ENCODE data around the gene MYCBPAP. TPM values are rescaled to one million over a fixed set of nuclear protein-coding genes. Genes with fewer than 3 reads are reported as not detected.

Gene MYCBPAP
- total RNA-seq, 5 donors from 2014 or later (not counting 1 experiment from before 2014, with no cell fraction given) = 0.92 to 6.9 (median 4.7) TPM

DNA sequence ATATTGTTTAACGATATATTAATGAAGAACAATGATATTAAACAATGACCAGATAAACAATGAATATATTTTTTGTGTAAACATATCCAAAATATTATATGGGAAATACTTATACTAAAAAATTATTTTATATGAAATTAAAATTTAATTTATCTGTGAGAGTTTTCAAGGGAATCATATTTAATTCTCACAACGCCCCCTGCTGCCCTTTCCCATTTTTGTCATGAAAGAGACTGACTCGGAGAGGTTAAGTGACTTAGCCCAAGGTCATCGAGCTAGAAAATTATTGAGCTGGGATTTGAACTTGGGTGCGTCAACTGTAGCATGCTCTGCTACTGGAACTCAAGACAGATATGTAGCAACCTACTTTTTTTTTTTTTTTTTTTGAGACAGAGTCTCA is 7.2 kb upstream of the MYCBPAP start:
- WGBS (ENCODE audit: insufficient coverage) = 29% methylated on average over 2 of the region's 5 CpGs
- ATAC-seq (replicated peaks in 1 of 4) = no peak
- POLR2A ChIA-PET = no interaction called here

DNA sequence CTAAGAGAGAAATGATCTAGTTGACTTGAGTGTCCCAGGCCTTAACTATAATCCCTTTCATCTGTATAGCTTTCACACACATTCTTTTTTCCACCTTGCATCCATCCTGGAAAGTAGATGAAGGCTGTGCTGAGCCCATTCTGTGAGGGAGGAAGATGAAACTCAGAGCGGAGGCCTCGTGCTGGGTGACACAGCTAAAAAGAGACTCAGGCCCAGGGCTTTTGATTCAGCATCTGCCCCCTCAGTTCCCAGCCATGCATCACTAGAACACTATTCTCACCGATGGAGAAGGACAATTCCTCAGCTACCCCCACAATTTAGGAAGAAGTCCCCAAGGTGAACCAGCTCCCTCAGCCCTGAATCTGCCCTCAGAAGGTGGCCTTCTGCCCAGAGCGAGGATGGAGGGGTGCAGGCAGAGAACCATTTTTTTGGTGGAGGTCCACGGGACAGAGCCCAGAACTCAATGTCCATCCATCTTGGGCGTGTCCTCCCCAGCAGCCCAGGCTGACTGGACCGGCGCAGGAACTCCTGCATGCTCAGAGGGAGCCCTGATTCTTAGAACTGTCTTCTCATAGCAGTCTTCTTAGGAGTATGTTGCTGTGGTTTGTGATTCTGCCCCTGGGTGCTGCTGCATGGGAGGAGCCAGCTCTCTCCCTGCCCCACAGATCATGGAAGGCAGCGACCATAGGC is 5.8 kb upstream of the MYCBPAP start:
- Mint-ChIP-seq H3K9me3 (no peaks in the 10 kb centered on the region), H3K4me3 (no peak overlapping the region), H3K36me3 (no peaks in the 10 kb centered on the region), H3K4me1 (peaks cover 4 to 14% (median 9%) of the 10 kb centered on the region in 3 donors), H3K27me3 (no peaks in the 10 kb centered on the region), H3K27ac (no peak overlapping the region)
- Histone ChIP-seq H3K9me3 (no peaks in the 10 kb centered on the region), H3K27ac (ENCODE audit: low read length) (no peak overlapping the region), H3K4me1 (ENCODE audit: control insufficient read depth in 1 of 2, extremely low read depth in 1 of 2, insufficient read depth in 2 of 2, low read length in 2 of 2) (peaks cover under 1 to 4% of the 10 kb centered on the region in 2 experiments), H3K4me3 (ENCODE audit: control insufficient read depth in 1 of 2, extremely low read depth in 1 of 2, low read length in 1 of 2) (no peak overlapping the region), H3K36me3 (ENCODE audit: control insufficient read depth in 2 of 2, extremely low read depth in 1 of 2, insufficient read depth in 1 of 2, low read length in 1 of 2) (no peaks in the 10 kb centered on the region), H3K27me3 (replicated peaks in 1 of 2; ENCODE audit: control insufficient read depth in 2 of 2, extremely low read depth in 1 of 2, insufficient read depth in 2 of 2, low read length in 1 of 2) (peaks cover 0 to 4% of the 10 kb centered on the region in 2 experiments)
- CTCF ChIA-PET = no interaction called here
- POLR2A ChIA-PET = no interaction called here
- WGBS (ENCODE audit: insufficient coverage) = 85% methylated on average over 6 of the region's 9 CpGs
- DNase-seq (no peak), ATAC-seq (replicated peaks in 1 of 4) (no peak)

More for the DNA sequence above, 7.2 kb upstream of the MYCBPAP start:
- no peak overlapping the region for H3K27ac ChIP-seq (ENCODE audit: low read length)
- Mint-ChIP-seq H3K4me1 (peaks cover 4 to 14% (median 8%) of the 10 kb centered on the region in 3 donors), H3K9me3 (no peaks in the 10 kb centered on the region), H3K4me3 (no peak overlapping the region), H3K36me3 (no peaks in the 10 kb centered on the region), H3K27ac (no peak overlapping the region), H3K27me3 (peaks cover 0 to 2% of the 10 kb centered on the region in 2 donors)
- peaks cover 0 to 4% of the 10 kb centered on the region in 2 experiments for H3K27me3 ChIP-seq (replicated peaks in 1 of 2; ENCODE audit: control insufficient read depth in 2 of 2, extremely low read depth in 1 of 2, insufficient read depth in 2 of 2, low read length in 1 of 2)
- CTCF ChIA-PET = interaction anchor here (0.6 to 1.0 kb wide), 6 partner anchors 32 to 387 kb away, joined by 3 read pairs; partner anchors contain the start of gene CHAD (in 1 of the 2)
- peaks cover 0 to 4% of the 10 kb centered on the region in 2 experiments for H3K4me1 ChIP-seq (ENCODE audit: control insufficient read depth in 1 of 2, extremely low read depth in 1 of 2, insufficient read depth in 2 of 2, low read length in 2 of 2)
- peak in 6 of 35 experiments; percentile 16 to 45 (median 20) for DNase-seq
- no peak overlapping the region for H3K4me3 ChIP-seq (ENCODE audit: control insufficient read depth in 1 of 2, extremely low read depth in 1 of 2, low read length in 1 of 2)
- H3K9me3 ChIP-seq = no peaks in the 10 kb centered on the region
- H3K36me3 ChIP-seq (ENCODE audit: control insufficient read depth in 2 of 2, extremely low read depth in 1 of 2, insufficient read depth in 1 of 2, low read length in 1 of 2) = no peaks in the 10 kb centered on the region

DNA sequence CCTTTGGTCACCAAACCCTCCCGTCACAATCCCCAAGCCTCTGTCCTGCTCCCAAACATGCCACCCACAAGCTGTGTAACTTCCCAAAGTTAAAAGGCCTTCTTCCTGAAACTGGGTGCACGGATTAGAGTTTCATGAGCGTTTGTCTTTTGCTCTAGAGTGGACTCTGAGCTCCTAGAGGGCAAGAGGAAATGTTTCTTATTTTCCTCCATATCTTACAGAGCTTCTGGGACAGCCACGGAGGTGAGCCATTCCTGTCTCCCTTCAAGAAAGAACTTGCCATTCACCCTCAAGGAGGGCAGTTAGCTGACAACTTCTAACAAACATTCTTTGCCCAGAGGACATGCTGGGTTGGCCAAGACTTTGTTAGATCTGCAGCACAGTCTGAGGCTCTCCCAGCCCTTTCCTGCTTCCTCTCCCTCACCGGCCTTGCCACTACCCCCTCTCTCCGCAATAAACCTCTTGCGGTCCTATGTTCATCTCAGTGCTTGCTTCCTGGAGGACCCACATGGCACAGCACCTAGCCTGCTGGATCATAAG is 2.6 kb upstream of the MYCBPAP start:
- Histone ChIP-seq H3K4me1 (ENCODE audit: control insufficient read depth in 1 of 2, extremely low read depth in 1 of 2, insufficient read depth in 2 of 2, low read length in 2 of 2) (peaks cover 7 to 16% of the 10 kb centered on the region in 2 experiments), H3K9me3 (no peaks in the 10 kb centered on the region), H3K27ac (ENCODE audit: low read length) (no peak overlapping the region), H3K4me3 (ENCODE audit: control insufficient read depth in 1 of 2, extremely low read depth in 1 of 2, low read length in 1 of 2) (no peak overlapping the region), H3K36me3 (ENCODE audit: control insufficient read depth in 2 of 2, extremely low read depth in 1 of 2, insufficient read depth in 1 of 2, low read length in 1 of 2) (no peaks in the 10 kb centered on the region), H3K27me3 (replicated peaks in 1 of 2; ENCODE audit: control insufficient read depth in 2 of 2, extremely low read depth in 1 of 2, insufficient read depth in 2 of 2, low read length in 1 of 2) (peaks cover 0 to 14% of the 10 kb centered on the region in 2 experiments)
- H3K27ac Mint-ChIP-seq = peak overlapping the region in 1 of 2 donors; percentile 16
- no peaks in the 10 kb centered on the region for H3K36me3 Mint-ChIP-seq
- peaks cover 15 to 38% (median 21%) of the 10 kb centered on the region in 3 donors for H3K4me1 Mint-ChIP-seq
- H3K4me3 Mint-ChIP-seq = no peak overlapping the region
- POLR2A ChIA-PET = no interaction called here
- H3K27me3 Mint-ChIP-seq = no peaks in the 10 kb centered on the region
- no peak for DNase-seq
- no peaks in the 10 kb centered on the region for H3K9me3 Mint-ChIP-seq
- no peak for ATAC-seq (replicated peaks in 1 of 4)
- WGBS (ENCODE audit: insufficient coverage) = 76% methylated on average over 3 of the region's 7 CpGs
- CTCF ChIA-PET = interaction anchor here (0.6 to 2.0 kb wide), 2 partner anchors 26 to 29 kb away, joined by 3 to 6 read pairs; no protein-coding TSS in a partner anchor

DNA sequence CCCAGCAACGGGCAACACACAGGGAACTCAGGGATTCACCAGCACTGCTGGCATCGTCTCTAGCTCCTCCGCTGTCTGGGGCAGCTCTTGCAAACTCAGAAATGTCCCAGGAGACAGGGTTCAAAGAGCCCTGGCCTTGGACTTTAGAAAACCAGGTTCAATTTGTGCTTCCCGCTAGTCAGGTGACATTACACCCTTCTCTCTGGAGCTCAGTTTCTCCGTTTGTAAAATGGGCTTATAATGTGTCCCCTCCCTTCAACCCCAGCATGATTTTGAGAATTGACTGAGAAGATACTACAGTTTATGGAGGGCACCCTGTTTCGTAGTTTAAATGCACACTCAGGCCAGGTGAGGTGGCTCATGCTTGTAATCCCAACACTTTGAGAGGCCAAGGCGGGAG is 1.9 kb upstream of the MYCBPAP start:
- POLR2A ChIA-PET = no interaction called here
- DNase-seq (no peak), ATAC-seq (replicated peaks in 1 of 4) (no peak)
- WGBS (ENCODE audit: insufficient coverage) = 83% methylated on average over 4 of the region's 7 CpGs
- Histone ChIP-seq H3K9me3 (no peaks in the 10 kb centered on the region), H3K36me3 (ENCODE audit: control insufficient read depth in 2 of 2, extremely low read depth in 1 of 2, insufficient read depth in 1 of 2, low read length in 1 of 2) (no peaks in the 10 kb centered on the region), H3K27ac (ENCODE audit: low read length) (no peak overlapping the region), H3K27me3 (replicated peaks in 1 of 2; ENCODE audit: control insufficient read depth in 2 of 2, extremely low read depth in 1 of 2, insufficient read depth in 2 of 2, low read length in 1 of 2) (peaks cover 0 to 14% of the 10 kb centered on the region in 2 experiments), H3K4me1 (ENCODE audit: control insufficient read depth in 1 of 2, extremely low read depth in 1 of 2, insufficient read depth in 2 of 2, low read length in 2 of 2) (peaks cover 9 to 20% of the 10 kb centered on the region in 2 experiments), H3K4me3 (ENCODE audit: control insufficient read depth in 1 of 2, extremely low read depth in 1 of 2, low read length in 1 of 2) (no peak overlapping the region)
- Mint-ChIP-seq H3K9me3 (no peaks in the 10 kb centered on the region), H3K4me1 (peaks cover 21 to 45% (median 23%) of the 10 kb centered on the region in 3 donors), H3K36me3 (no peaks in the 10 kb centered on the region), H3K4me3 (no peak overlapping the region), H3K27me3 (no peaks in the 10 kb centered on the region), H3K27ac (no peak overlapping the region)
- CTCF ChIA-PET = interaction anchor here in 1 of 2 donors (1.2 kb wide), 1 partner anchor 86 kb away, joined by 4 read pairs; no protein-coding TSS in a partner anchor

DNA sequence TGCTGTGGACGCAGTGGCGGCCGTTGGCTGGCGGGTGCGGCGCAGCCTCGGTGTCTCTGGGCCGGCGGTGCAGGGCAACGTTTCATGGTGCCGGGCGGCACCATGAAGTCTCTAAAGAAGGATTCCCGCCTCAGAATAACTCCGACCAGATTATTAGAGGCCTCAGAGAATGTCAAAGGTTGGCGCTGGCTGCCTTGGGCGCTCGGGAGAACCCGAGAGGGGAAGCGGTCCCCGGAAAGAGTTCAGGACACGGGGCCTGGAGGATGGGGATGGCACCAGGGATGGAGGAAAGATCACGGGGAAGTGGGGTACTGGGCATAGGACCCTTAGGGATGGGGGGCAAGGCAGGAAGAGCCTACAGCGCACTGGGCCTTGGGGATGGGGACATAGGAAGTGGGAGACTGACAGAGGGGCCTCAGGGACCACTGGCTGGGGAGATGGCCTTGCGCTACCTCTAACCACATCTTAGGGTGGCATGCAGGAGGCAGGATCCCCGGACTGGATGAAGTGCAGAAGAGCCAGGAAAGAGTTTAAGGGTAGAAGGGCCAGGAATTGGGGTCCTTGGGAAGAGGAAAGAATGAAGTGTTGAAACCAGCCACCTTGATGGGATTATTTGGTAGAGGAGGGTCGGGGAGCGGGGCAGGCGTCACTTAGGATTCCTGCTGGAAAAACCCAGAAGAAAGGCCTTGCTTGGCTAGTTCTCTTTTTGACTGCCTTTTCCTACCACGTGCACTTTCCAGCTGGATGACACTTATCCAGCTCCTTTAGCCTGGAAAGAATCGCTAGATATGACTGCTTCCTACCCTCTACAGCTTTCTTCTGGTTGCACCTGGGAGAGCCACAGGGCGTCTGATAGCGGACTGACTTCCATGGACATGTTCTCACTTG is 578 bp downstream of the MYCBPAP start:
- Histone ChIP-seq H3K27ac (ENCODE audit: low read length) (peak overlapping the region; percentile 68), H3K27me3 (replicated peaks in 1 of 2; ENCODE audit: control insufficient read depth in 2 of 2, extremely low read depth in 1 of 2, insufficient read depth in 2 of 2, low read length in 1 of 2) (peaks cover 0 to 10% of the 10 kb centered on the region in 2 experiments)
- POLR2A ChIA-PET = interaction anchor here in 1 of 2 donors (0.6 kb wide), 1 partner anchor 187 kb away, joined by 5 read pairs; no protein-coding TSS in a partner anchor

More for the DNA sequence above, 578 bp downstream of the MYCBPAP start:
- H3K9me3 ChIP-seq = no peaks in the 10 kb centered on the region
- peak in 1 of 4 experiments; percentile 4 for ATAC-seq (replicated peaks in 1 of 4)
- Mint-ChIP-seq H3K27ac (peak overlapping the region in 1 of 2 donors; percentile 88), H3K9me3 (no peaks in the 10 kb centered on the region), H3K4me1 (peaks cover 24 to 49% (median 25%) of the 10 kb centered on the region in 3 donors), H3K36me3 (no peaks in the 10 kb centered on the region), H3K4me3 (peak overlapping the region; percentile 74 to 93 (median 89)), H3K27me3 (no peaks in the 10 kb centered on the region)
- no peaks in the 10 kb centered on the region for H3K36me3 ChIP-seq (ENCODE audit: control insufficient read depth in 2 of 2, extremely low read depth in 1 of 2, insufficient read depth in 1 of 2, low read length in 1 of 2)
- DNase-seq = no peak
- CTCF ChIA-PET = no interaction called here
- 22% methylated on average over 19 of the region's 32 CpGs for WGBS (ENCODE audit: insufficient coverage)
- peaks cover 9 to 23% of the 10 kb centered on the region in 2 experiments for H3K4me1 ChIP-seq (ENCODE audit: control insufficient read depth in 1 of 2, extremely low read depth in 1 of 2, insufficient read depth in 2 of 2, low read length in 2 of 2)
- peak overlapping the region; percentile 73 to 77 for H3K4me3 ChIP-seq (ENCODE audit: control insufficient read depth in 1 of 2, extremely low read depth in 1 of 2, low read length in 1 of 2)

All from T-cell (primary cell).